ENCODE results near the gene FRMD5. TPM values are rescaled to one million over a fixed set of nuclear protein-coding genes. Genes with fewer than 3 reads are reported as not detected.

Gene FRMD5
- total RNA-seq, 4 donors from 2014 or later: 2.9 to 5.4 (median 3.8) TPM

- no peak overlapping the region for H3K4me3 ChIP-seq
- H3K4me1 ChIP-seq: no peaks in the 10 kb centered on the region
- no peak for DNase-seq (ENCODE audit: low spot score in 2 of 2)
- no peaks in the 10 kb centered on the region for H3K36me3 ChIP-seq
- H3K9me3 ChIP-seq: no peaks in the 10 kb centered on the region
- no peak for TF ChIP-seq EP300 (IDR thresholded peaks at IDR 0.05)
- TF ChIP-seq CTCF (IDR thresholded peaks at IDR 0.05): no peak
- no peak for TF ChIP-seq POLR2A (IDR thresholded peaks at IDR 0.05)
- peak overlapping the region in 1 of 4 donors; percentile 55 for H3K27ac ChIP-seq
- no peaks in the 10 kb centered on the region for H3K27me3 ChIP-seq
- 56 to 60% methylated on average over 5 of the region's 5 CpGs for WGBS, 2 donors
These were observed 31.7 kb downstream of the FRMD5 start for GRCh38 chr15:44163370-44163769.

GRCh38 chr15:44160796-44161195 is 34.3 kb downstream of the FRMD5 start:
- H3K36me3 ChIP-seq: no peaks in the 10 kb centered on the region
- no peaks in the 10 kb centered on the region for H3K4me1 ChIP-seq
- DNase-seq (ENCODE audit: low spot score in 2 of 2): no peak
- WGBS, 2 donors: 78 to 89% methylated on average over 1 of the region's 1 CpG
- H3K9me3 ChIP-seq: no peaks in the 10 kb centered on the region
- no peaks in the 10 kb centered on the region for H3K27me3 ChIP-seq
- no peak overlapping the region for H3K27ac ChIP-seq
- TF ChIP-seq CTCF (IDR thresholded peaks at IDR 0.05) (no peak), POLR2A (IDR thresholded peaks at IDR 0.05) (no peak), EP300 (IDR thresholded peaks at IDR 0.05) (no peak)
- H3K4me3 ChIP-seq: no peak overlapping the region

- no peak for DNase-seq (ENCODE audit: low spot score in 2 of 2)
- H3K27me3 ChIP-seq: no peaks in the 10 kb centered on the region
- no peak overlapping the region for H3K27ac ChIP-seq
- TF ChIP-seq CTCF (IDR thresholded peaks at IDR 0.05): no peak
- no peak for TF ChIP-seq POLR2A (IDR thresholded peaks at IDR 0.05)
- TF ChIP-seq EP300 (IDR thresholded peaks at IDR 0.05): no peak
- H3K4me3 ChIP-seq: no peak overlapping the region
- no peaks in the 10 kb centered on the region for H3K4me1 ChIP-seq
- no peaks in the 10 kb centered on the region for H3K36me3 ChIP-seq
- no peaks in the 10 kb centered on the region for H3K9me3 ChIP-seq
These were observed 35.6 kb downstream of the FRMD5 start for GRCh38 chr15:44159492-44159891.

GRCh38 chr15:44158111-44158510 is 37.0 kb downstream of the FRMD5 start:
- Histone ChIP-seq H3K4me3 (no peak overlapping the region), H3K27ac (peak overlapping the region in 1 of 4 donors; percentile 39), H3K9me3 (no peaks in the 10 kb centered on the region), H3K4me1 (no peaks in the 10 kb centered on the region), H3K36me3 (no peaks in the 10 kb centered on the region), H3K27me3 (no peaks in the 10 kb centered on the region)
- TF ChIP-seq CTCF (IDR thresholded peaks at IDR 0.05) (no peak), POLR2A (IDR thresholded peaks at IDR 0.05) (no peak), EP300 (IDR thresholded peaks at IDR 0.05) (no peak)
- DNase-seq (ENCODE audit: low spot score in 2 of 2): no peak

GRCh38 chr15:44157679-44158078 is 37.4 kb downstream of the FRMD5 start:
- DNase-seq (ENCODE audit: low spot score in 2 of 2): no peak
- Histone ChIP-seq H3K9me3 (no peaks in the 10 kb centered on the region), H3K4me3 (no peak overlapping the region), H3K36me3 (no peaks in the 10 kb centered on the region), H3K27ac (peak overlapping the region in 1 of 4 donors; percentile 39), H3K27me3 (no peaks in the 10 kb centered on the region), H3K4me1 (no peaks in the 10 kb centered on the region)
- WGBS, 2 donors: 50 to 56% methylated on average over 1 of the region's 1 CpG
- TF ChIP-seq POLR2A (IDR thresholded peaks at IDR 0.05) (no peak), CTCF (IDR thresholded peaks at IDR 0.05) (no peak), EP300 (IDR thresholded peaks at IDR 0.05) (no peak)
